Endothelial cell (in vitro differentiated cells): ENCODE results near the gene SPINK2. TPM values are rescaled to one million over a fixed set of nuclear protein-coding genes. Genes with fewer than 3 reads are reported as not detected.

ENCODE experiments used
- DNase-seq: peaks from one replicate; pipeline ENCODE4 v3.0.0; 2021; ENCODE audit warnings: low spot score
- H3K27ac Mint-ChIP-seq: one replicate; pipeline ENCODE4 v1.8.0; 2021; ENCODE audit warnings: mixed read lengths, inconsistent platforms; ENCODE audit not compliant: unreplicated experiment
- H3K27me3 Mint-ChIP-seq: one replicate; pipeline ENCODE4 v1.8.0; 2021; ENCODE audit warnings: mild to moderate bottlenecking, moderate library complexity, mixed read lengths, inconsistent platforms; ENCODE audit not compliant: unreplicated experiment
- H3K36me3 Mint-ChIP-seq: one replicate; pipeline ENCODE4 v1.8.0; 2021; ENCODE audit warnings: mild to moderate bottlenecking, low read depth, mixed read lengths, inconsistent platforms; ENCODE audit not compliant: unreplicated experiment
- H3K4me1 Mint-ChIP-seq: one replicate; pipeline ENCODE4 v1.8.0; 2021; ENCODE audit warnings: mild to moderate bottlenecking, mixed read lengths, inconsistent platforms; ENCODE audit not compliant: unreplicated experiment
- H3K4me3 Mint-ChIP-seq: one replicate; pipeline ENCODE4 v1.8.0; 2021; ENCODE audit warnings: mild to moderate bottlenecking, mixed read lengths, inconsistent platforms; ENCODE audit not compliant: unreplicated experiment
- H3K9me3 Mint-ChIP-seq: one replicate; pipeline ENCODE4 v1.8.0; 2021; ENCODE audit warnings: mixed read lengths, inconsistent platforms; ENCODE audit not compliant: unreplicated experiment
- total RNA-seq: library from RNA; stranded (reverse); fragmentation: NEBNext Ultra II Directional; extraction: Animal tissue kit (Norgen Biotek cat#: 25700); gene quantifications from one replicate; pipeline ENCODE4 v1.2.1, GENCODE V29; 2021; ENCODE audit not compliant: unreplicated experiment
- TF ChIP-seq, protein P1 (sequence below): fragments of 200-600 bp; sonication (generic); IDR thresholded peaks from one replicate; pipeline ENCODE4 v1.5.0; 2021; ENCODE audit warnings: antibody characterized with exemption; ENCODE audit not compliant: unreplicated experiment

The SPINK2 gene
- total RNA-seq, 1 donor from 2014 or later: not detected

DNA sequence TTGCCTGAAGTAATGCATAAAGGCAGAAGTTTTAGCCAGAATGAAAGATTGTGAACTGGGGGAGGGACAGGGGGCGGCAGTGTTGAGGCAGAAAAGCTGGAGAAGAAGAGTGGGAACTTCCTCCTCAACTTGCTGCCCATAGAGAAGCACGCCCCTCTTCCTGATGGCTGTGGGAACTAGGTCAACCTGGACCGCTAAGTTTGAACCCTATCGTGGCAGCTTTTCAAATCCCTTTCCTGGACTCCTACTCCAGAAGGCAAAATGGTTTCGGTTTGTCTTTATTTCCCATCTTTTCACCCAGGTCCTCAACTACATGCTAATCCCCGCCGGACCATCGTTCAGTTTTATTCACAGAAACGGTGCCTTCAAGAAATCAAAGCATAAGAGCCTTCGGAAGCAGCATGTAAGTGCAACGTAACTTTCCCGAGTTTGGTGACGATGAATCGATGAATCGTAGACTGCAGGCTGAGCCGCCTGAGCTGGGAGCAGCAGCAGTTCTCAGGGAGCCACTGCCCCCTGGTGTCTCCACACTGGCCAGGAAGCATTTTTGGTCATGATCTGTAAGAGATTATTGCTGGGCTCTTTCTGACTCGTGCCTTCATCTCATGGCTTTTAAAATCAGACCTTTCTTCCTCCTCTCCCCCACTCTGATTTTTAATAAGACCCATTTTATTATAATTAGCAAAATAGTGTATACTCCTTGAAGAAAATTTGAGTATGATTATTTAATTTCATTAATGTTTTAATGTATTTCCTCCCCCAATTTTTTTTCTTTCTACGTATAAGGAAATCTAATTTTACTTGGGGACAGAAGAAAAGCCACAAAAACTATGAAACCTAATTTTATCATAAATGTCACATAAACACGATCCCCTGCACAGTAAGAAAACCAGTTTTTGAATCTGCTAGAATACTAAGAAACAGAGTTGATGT lies 21.4 kb downstream of the SPINK2 start:
- TF ChIP-seq, protein P1, sequence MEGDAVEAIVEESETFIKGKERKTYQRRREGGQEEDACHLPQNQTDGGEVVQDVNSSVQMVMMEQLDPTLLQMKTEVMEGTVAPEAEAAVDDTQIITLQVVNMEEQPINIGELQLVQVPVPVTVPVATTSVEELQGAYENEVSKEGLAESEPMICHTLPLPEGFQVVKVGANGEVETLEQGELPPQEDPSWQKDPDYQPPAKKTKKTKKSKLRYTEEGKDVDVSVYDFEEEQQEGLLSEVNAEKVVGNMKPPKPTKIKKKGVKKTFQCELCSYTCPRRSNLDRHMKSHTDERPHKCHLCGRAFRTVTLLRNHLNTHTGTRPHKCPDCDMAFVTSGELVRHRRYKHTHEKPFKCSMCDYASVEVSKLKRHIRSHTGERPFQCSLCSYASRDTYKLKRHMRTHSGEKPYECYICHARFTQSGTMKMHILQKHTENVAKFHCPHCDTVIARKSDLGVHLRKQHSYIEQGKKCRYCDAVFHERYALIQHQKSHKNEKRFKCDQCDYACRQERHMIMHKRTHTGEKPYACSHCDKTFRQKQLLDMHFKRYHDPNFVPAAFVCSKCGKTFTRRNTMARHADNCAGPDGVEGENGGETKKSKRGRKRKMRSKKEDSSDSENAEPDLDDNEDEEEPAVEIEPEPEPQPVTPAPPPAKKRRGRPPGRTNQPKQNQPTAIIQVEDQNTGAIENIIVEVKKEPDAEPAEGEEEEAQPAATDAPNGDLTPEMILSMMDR: peak; percentile 51
- peak; percentile 86 for DNase-seq
- H3K27ac Mint-ChIP-seq: peak overlapping the region; percentile 19

DNA sequence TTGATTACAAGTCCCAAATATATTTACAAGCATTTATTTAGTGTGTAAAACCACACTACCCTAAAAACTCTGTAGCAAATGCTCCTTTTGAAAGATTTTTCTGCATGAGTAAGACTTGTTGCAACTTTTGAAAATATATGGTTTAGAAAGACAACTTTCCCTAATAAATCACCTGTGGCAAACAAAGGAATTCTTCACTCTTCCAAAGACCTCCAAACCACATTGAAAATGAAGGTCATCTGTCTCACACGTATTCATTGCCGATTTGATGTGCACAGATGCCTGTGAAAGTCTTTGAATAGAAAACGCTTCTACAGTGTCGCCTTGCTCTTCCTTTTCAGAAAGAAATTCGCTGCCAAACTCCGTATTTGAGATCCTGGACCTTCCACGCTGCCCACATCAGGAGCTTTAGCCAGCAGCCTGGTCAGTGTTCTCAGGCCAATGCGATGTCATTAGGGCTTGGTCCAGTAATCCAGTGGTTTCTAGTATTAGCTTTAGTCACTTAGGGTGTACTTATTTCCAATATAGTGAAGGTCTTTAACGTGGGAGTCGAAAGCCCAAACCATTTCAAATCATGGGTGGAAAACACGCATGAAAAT lies 22.2 kb downstream of the SPINK2 start:
- TF ChIP-seq, protein P1: no peak
- no peak for DNase-seq
- Mint-ChIP-seq H3K4me1 (peaks cover 8% of the 10 kb centered on the region), H3K4me3 (peak overlapping the region; percentile 85), H3K36me3 (no peaks in the 10 kb centered on the region), H3K9me3 (no peaks in the 10 kb centered on the region), H3K27ac (no peak overlapping the region), H3K27me3 (no peaks in the 10 kb centered on the region)

More for the DNA sequence above, 21.4 kb downstream of the SPINK2 start:
- peak overlapping the region; percentile 85 for H3K4me3 Mint-ChIP-seq
- no peaks in the 10 kb centered on the region for H3K27me3 Mint-ChIP-seq
- no peaks in the 10 kb centered on the region for H3K9me3 Mint-ChIP-seq
- no peaks in the 10 kb centered on the region for H3K36me3 Mint-ChIP-seq
- H3K4me1 Mint-ChIP-seq: peaks cover 13% of the 10 kb centered on the region

DNA sequence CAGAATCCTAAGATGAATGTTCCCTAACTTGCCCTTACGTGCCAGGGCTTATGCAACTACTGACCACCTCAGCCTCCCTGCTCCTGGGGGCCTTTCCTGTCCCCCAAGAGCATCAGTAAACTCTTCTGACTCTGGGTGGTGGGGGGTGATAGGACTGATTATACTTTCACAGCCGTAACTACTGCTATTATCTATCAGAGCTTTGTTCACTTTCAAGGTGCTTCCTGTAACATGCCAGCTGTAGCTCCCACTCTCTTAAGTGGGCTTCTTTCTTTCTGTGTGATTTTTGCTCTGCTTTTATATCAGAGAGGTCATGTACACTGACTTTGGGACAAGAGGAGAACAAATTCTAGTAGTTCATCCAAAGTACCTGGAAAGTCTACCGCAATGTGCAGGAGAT lies 25.3 kb downstream of the SPINK2 start:
- DNase-seq: no peak
- no peaks in the 10 kb centered on the region for H3K36me3 Mint-ChIP-seq
- H3K27me3 Mint-ChIP-seq: no peaks in the 10 kb centered on the region
- H3K9me3 Mint-ChIP-seq: no peaks in the 10 kb centered on the region
- peaks cover 8% of the 10 kb centered on the region for H3K4me1 Mint-ChIP-seq
- TF ChIP-seq, protein P1: no peak
- no peak overlapping the region for H3K4me3 Mint-ChIP-seq
- H3K27ac Mint-ChIP-seq: no peak overlapping the region

DNA sequence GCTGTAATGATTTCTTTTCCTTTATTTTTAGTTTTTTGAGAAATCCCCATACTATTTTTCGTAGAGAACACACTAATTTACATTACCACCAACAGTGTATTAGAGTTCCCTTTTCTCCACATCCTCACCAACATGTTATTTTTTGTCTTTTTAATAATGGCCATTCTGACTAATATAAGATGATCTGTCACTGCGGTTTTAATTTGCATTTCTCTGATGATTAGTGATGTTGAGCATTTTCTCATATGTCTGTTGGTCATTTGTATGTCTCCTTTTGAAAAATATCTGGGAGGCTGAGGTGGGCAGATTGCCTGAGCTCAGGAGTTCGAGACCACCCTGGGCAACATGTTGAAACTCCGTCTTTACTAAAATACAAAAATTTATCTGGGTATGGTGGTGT lies 30.2 kb downstream of the SPINK2 start:
- no peak overlapping the region for H3K27ac Mint-ChIP-seq
- TF ChIP-seq, protein P1: no peak
- H3K4me1 Mint-ChIP-seq: peaks cover 20% of the 10 kb centered on the region
- no peaks in the 10 kb centered on the region for H3K9me3 Mint-ChIP-seq
- peaks cover 4% of the 10 kb centered on the region for H3K27me3 Mint-ChIP-seq
- no peak for DNase-seq
- H3K36me3 Mint-ChIP-seq: peaks cover 4% of the 10 kb centered on the region
- H3K4me3 Mint-ChIP-seq: no peak overlapping the region

DNA sequence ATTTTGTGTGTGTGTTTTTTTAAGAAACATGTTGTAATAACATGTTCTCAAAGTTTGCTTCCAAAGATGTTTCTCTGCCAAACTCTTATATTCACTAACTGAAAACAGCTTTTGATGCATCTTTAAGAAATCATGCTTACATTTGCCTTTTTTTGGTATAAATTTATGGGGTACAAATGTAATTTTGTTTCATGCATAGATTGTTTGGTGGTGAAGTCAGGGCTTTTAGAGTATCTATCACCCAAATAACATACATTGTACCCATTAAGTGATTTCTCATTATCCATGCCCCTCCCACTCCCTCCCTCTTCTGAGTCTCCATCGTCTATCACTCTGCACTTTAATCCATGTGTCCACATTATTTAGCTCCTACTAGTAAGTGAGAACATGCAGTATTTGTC lies 30.8 kb downstream of the SPINK2 start:
- TF ChIP-seq, protein P1: no peak
- peaks cover 6% of the 10 kb centered on the region for H3K27me3 Mint-ChIP-seq
- peaks cover 24% of the 10 kb centered on the region for H3K4me1 Mint-ChIP-seq
- no peaks in the 10 kb centered on the region for H3K9me3 Mint-ChIP-seq
- no peak for DNase-seq
- no peak overlapping the region for H3K27ac Mint-ChIP-seq
- no peak overlapping the region for H3K4me3 Mint-ChIP-seq
- peaks cover 4% of the 10 kb centered on the region for H3K36me3 Mint-ChIP-seq
